Measurements from ENCODE around the gene POLR3A.

Gene POLR3A

GRCh38 chr10:77959887-77960455, 69.3 kb downstream of the POLR3A start:
- DNase-seq (ENCODE audit: extremely low read depth, low read depth), result no peak
- TF ChIP-seq, protein P1, sequence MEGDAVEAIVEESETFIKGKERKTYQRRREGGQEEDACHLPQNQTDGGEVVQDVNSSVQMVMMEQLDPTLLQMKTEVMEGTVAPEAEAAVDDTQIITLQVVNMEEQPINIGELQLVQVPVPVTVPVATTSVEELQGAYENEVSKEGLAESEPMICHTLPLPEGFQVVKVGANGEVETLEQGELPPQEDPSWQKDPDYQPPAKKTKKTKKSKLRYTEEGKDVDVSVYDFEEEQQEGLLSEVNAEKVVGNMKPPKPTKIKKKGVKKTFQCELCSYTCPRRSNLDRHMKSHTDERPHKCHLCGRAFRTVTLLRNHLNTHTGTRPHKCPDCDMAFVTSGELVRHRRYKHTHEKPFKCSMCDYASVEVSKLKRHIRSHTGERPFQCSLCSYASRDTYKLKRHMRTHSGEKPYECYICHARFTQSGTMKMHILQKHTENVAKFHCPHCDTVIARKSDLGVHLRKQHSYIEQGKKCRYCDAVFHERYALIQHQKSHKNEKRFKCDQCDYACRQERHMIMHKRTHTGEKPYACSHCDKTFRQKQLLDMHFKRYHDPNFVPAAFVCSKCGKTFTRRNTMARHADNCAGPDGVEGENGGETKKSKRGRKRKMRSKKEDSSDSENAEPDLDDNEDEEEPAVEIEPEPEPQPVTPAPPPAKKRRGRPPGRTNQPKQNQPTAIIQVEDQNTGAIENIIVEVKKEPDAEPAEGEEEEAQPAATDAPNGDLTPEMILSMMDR (IDR thresholded peaks at IDR 0.05; ENCODE audit: low read depth, low read length, missing control alignments), result no peak
- no peak overlapping the region for H3K4me3 ChIP-seq (replicated peaks; ENCODE audit: low read depth, low read length)

DNA sequence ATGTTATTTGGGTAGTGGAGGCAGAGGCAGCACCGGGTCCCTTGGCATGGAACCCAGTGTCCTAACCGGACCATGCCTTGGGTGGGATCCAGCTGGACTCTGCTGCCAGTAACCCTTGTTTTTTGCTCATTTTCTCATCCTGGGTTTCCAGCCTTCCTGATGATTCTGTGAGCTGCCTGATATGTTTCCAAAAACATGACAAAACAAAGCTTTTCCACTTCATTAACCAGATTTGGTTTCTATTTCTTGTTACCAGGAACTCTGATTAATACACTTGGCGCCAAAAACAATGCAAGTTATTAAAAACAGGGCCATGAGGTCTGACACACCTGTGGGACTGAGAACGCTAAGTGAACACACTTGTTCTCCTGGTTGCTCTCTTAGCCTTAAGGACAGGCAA, 69.9 kb downstream of the POLR3A start:
- H3K4me3 ChIP-seq (replicated peaks; ENCODE audit: low read depth, low read length), result no peak overlapping the region
- DNase-seq (ENCODE audit: extremely low read depth, low read depth), result no peak
- TF ChIP-seq, protein P1 (IDR thresholded peaks at IDR 0.05; ENCODE audit: low read depth, low read length, missing control alignments), result no peak

- DNase-seq (ENCODE audit: extremely low read depth, low read depth), result no peak
- TF ChIP-seq, protein P1 (IDR thresholded peaks at IDR 0.05; ENCODE audit: low read depth, low read length, missing control alignments), result no peak
- no peak overlapping the region for H3K4me3 ChIP-seq (replicated peaks; ENCODE audit: low read depth, low read length)
Observed at GRCh38 chr10:77955136-77955535, 74.2 kb downstream of the POLR3A start.

DNA sequence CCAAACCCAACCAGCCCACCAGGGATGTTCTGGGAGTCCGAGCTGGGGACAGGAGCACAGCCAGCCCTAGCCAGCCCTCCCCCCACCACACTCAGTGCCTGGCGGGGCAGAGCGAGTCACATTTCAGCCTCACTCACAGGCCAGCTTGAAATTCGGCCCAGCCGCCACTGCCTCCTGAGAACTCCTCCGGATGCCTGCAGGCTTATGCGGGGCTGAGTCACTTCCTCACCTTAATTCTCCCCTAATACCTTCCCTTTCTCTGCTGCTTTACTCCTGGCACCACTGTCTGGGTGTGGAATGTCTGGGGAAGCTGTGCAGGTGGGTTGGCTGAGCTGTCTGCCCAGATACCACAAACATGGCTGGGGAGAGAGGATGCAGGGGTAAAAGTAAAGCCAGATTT, 80.1 kb downstream of the POLR3A start:
- no peak overlapping the region for H3K4me3 ChIP-seq (replicated peaks; ENCODE audit: low read depth, low read length)
- TF ChIP-seq, protein P1 (IDR thresholded peaks at IDR 0.05; ENCODE audit: low read depth, low read length, missing control alignments), result no peak
- no peak for DNase-seq (ENCODE audit: extremely low read depth, low read depth)

GRCh38 chr10:77946084-77946483, 83.2 kb downstream of the POLR3A start:
- no peak overlapping the region for H3K4me3 ChIP-seq (replicated peaks; ENCODE audit: low read depth, low read length)
- no peak for DNase-seq (ENCODE audit: extremely low read depth, low read depth)
- TF ChIP-seq, protein P1 (IDR thresholded peaks at IDR 0.05; ENCODE audit: low read depth, low read length, missing control alignments), result no peak

DNA sequence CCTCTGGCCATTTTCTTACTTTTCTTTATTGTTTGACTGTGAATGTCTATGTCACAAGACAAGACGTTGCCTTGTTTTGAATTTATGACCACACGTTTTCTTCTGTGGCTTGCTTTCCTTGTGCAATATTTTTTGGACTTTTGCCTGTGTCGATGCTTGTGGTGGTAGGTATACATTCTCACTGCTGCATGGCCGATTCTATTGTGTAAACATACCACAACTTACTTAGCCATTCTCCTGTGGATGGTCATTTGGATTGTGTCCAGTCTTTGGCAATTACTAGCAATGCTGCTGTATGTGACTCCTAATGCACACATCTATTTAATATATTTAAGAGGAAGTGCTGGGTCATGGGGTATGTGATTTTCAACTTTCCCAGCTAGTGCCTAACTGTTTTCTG, 84.8 kb downstream of the POLR3A start:
- DNase-seq (ENCODE audit: extremely low read depth, low read depth), result no peak
- TF ChIP-seq, protein P1 (IDR thresholded peaks at IDR 0.05; ENCODE audit: low read depth, low read length, missing control alignments), result no peak
- no peak overlapping the region for H3K4me3 ChIP-seq (replicated peaks; ENCODE audit: low read depth, low read length)
